GM12892 (cell line): ENCODE measurements around the gene LY6G6C.

Experiments used
- POLR2A ChIP-seq: IDR thresholded peaks from 2 replicates; pipeline ENCODE4 v1.6.1; 2011; ENCODE audit warnings: low read depth, low read length, control low read depth
- POLR2AphosphoS5 ChIP-seq: IDR thresholded peaks from 2 replicates; pipeline ENCODE4 v1.6.1; 2011; ENCODE audit warnings: low read depth, low read length, control low read depth

DNA sequence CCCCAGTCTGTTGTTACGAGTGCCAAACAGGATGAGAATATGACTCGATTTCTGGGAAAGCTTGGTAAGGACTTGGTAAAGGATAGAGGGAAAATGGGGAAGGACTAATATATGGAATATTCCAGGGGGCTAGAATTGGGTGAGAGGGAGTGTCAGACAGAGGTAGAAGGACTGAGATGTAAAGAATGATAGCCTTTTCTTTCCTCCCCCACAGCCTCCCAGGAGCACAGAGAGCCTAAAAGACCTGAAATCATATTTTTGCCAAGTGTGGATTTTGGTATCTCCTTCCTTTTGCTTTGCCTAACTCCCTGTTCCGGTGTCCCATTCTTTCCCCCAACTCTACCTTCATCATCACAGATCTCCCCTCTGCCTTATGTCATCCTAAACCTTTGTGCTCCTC is 21.3 kb upstream of the LY6G6C start:
- no peak for TF ChIP-seq POLR2AphosphoS5
- TF ChIP-seq POLR2A = no peak
